Mucosa of gallbladder (tissue), 1 donor: Measurements from ENCODE around the gene ABHD14A. TPM values are rescaled to one million over a fixed set of nuclear protein-coding genes. Genes with fewer than 3 reads are reported as not detected.

Source experiments
- DNase-seq: peaks from one replicate; pipeline ENCODE4 v3.0.0-alpha.2; 2020; ENCODE audit warnings: low spot score
- total RNA-seq: library from RNA; stranded (reverse); gene quantifications from one replicate; pipeline ENCODE4 v1.2.1, GENCODE V29; 2021
- donor health status: DM: no; HTN: no; CAD: no.

ABHD14A gene
- total RNA-seq, 1 donor from 2014 or later, result 20.8 TPM

DNA sequence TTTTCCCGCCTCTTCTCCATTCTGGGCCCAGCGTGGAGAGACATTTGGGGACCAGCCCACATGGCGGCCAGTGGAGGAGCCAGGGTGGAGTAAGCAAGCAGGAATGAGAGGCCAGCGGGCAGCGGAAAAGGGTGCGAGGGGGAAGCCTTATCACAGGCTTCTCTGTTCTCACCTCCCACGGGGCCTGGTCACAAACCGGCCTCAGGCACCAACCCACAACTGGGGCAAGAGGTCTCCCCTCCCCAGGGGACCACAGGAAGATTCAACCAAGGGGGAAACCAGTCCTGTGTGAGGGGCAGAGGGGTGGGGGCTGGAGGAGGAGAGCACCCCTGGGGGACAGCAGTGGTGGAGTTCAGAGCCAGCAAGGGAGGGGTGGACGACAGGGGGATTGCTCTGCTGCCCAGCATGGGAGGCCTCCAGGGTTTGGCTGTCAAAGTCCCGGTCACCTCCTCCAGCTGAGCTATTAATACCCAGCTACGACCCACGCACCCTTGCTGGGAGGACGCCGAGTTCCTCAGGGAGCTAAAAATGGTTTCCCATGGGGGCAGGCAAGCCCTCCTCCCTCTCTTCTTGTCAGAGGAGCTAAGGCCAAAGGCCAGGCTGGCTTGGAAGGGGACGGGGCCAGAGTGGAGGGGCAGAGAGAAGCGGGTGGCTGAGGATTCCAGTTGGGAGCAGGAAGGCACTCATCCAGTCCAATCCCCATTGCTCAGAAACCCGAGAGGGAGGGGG is 44.7 kb downstream of the ABHD14A start:
- DNase-seq, result no peak

DNA sequence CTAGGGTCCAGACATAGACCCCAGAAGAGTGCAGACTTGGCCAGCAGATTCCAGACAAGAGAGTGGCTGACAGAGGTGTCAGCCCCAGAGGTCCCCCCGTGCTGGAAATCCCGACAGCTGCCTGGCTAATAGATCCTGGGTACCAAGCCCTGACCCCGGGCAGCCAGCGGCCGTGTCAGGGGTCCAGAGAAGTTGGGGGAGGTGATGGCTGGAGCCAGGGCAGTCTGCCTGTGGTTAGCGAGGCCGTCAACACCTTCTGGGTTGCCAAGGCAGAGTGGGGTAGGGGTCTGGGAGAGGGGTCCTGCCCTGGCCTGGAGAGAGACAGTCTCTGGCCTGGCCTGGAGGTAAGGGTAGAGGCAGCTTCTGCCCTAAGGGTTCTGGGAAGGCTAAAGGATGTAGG is 45.9 kb downstream of the ABHD14A start:
- no peak for DNase-seq

DNA sequence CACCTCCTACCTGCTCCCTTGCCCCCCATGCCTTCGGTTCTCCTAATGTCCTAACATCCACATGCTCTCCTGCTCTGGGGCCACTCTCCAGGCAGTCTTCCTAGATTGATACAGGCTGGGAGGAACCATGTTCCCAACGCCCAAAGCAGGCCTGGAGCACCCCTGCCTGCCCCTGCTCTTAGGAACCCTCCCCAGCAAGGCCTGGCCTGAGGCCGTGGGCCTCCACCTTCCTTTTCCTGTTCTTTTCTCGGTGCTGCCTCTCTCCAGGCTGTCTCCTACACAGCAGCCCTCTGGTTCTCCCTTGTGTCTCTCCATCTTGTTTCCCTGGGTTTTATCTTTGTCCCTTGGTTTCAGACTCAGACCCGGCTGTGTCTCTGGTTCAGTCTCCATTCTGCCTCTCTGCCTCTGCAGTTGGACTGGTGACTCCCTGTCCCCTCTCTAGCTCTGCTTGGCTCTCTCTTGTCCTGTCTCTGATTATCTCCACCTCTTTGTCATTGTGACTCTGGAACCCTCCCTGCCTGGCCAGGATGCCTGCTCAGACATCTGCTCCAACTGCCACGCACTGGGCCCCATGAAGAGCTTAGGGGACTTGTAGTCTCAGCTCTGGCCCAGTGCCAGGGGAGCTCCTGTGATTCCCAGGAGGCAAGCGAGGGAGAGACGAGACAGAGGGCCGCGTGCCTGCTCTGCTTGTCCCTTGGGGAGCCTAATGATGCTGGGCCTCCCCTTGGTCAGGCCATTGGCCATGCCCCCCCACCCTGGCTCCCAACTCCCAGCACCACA is 46.8 kb downstream of the ABHD14A start:
- no peak for DNase-seq

DNA sequence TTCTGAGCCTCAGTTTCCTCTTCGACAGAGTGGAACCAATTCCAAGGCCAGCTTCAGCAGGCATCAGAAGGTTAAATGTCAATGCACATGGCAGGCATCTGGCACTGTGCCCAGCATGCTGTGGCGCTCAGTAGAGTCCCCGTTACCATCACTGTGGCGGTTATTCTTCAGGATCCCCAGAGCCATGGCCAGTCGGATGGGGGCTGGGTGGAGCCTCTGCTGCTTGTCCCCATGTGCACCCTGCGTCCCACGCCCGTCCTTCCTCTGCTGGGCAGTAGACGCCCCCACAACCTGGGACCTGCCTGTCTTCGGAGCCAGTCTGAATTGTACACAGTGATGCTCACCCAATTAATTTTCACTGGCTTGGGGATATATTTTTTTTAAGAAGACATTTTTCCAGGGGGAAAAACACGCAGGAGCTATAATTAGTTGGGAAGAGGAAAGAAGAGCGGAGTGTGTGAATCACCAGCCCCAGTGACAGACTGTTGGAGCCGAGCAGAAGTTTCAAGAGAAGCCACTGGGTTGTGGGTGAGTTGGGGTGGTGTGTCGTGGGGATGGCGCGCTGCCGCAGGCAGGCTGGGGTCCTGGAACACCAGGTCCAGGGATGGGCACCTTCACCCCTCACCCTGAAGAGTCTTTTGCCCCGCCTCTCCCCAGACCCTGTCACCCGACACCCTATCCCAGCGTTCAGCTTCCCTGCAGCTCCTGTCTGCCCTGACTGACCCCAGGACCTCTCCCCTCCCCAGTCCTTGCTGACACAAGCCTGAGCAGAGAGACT is 47.6 kb downstream of the ABHD14A start:
- DNase-seq, result no peak

DNA sequence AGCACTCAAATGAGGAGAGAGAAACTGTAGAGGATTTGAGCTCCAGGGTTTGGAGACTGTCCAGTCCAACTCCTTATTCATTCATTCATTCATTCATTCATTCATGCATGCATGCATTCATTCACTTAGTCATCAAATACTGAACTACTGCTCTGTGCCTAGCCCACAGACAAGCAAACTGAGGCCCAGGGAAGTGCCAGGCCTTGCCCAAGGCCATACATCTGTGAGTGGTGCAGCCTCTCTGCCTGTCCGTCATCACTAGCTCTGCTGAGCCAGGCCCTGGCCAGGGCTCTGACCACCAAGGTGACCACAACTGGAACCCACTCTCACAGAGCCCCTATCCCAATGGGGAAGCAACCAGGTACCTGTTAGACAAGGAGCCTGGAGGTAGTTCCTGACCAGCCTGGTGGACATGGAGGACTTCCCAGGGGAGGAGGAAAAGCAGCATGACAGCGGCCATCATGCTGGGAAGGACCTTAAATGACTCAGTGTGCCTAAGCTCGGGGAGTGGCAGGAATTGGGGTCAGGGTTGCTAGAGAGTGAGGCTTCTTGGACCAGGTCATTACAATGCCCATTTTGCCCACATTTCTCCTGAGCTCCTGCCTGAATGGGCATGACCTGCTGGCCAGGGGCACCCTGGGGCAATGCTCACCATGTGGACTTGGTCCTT is 48.4 kb downstream of the ABHD14A start:
- no peak for DNase-seq

DNA sequence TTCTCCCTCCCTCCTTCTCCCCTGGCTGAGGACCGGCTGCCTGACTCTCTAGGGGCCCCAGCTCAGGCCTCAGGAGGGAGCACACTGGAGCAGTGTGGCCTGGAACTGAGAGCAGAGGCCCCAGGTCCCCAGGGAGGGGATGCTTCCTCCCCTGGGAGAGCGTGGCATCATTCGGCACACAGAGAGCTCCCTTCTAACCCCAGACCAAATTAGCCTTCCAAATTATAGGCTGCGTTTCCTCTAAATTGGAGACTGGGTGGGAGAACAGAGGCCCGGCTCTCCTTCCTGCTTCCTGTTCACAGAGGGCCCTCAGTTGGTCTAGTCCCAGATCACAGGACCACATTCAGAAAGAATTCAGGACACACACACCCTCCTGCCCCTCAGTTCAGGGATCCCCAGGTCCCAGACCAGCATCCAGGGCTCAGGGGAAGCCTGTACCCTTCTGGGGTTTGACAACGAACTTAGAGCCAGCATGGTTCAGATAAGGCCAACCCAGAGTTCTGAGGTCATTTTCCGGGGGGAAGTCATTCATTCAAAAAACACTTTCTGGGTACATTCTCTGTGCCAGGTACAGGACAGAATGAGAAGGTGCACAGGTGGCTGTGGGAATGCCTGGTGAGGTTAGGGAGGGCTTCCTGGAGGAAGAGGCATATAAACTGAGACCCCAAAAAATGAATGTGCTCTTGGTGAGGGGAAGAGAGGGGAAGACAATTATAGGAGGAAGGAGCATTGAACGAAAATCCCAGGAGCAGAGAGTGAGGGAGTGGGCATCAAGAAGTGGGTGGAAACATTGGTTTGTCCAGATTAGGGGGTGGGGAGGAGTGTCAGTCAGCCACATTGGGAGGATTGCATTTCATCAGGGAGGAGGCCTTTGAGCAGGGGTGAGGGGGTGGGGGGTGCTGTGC is 49.2 kb downstream of the ABHD14A start:
- no peak for DNase-seq

DNA sequence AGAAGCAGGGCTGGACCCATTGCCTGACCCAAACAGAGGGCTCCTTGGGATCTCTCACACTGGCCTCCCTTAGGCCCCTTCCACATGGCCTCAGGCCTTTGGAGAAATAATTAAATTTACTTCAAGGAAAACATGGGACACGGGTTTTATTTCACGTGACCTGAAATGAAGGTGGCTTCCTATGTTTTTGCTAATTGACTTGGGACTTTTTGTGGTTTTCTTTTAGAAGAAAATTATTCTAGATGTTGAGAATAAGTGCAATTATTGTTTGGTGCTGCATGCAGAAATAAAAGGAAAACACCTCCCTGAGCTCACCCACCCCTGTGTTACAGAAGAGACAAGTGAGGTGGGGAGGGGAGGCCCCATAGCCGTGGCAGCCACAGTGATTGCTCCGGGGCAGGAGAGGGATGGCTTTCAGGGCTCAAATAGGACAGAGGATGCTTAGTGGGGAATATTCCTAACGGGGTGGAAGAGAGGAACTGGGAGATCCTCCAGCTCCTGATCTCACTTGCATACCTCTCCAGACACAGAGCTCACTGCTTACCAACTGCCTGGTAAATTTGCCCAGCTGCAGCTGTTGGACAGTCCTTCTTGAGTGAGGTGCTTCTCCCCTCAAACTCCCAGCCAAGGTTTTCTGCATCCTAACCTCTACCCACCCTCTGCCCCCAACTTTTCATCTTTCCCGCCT is 50.0 kb downstream of the ABHD14A start:
- DNase-seq, result no peak

DNA sequence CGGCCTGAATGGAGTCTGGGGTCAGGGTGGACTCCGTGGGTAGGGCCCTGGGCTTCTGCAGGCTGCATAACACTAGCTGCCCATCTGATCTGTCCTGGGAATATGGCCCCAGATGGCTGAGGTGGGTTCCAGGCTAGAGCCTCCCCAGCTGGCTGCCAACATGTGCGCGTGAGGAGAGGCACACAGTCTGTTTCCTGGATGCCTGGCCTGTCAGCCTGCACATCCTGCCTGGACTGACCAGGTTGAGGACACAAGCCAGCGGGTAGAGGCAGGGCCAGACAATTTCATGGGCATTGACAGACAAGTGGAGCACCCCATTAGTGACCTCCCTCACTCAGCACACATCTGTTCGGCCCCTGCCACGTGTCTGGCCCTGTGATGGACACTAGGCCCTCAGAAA is 50.6 kb downstream of the ABHD14A start:
- no peak for DNase-seq

DNA sequence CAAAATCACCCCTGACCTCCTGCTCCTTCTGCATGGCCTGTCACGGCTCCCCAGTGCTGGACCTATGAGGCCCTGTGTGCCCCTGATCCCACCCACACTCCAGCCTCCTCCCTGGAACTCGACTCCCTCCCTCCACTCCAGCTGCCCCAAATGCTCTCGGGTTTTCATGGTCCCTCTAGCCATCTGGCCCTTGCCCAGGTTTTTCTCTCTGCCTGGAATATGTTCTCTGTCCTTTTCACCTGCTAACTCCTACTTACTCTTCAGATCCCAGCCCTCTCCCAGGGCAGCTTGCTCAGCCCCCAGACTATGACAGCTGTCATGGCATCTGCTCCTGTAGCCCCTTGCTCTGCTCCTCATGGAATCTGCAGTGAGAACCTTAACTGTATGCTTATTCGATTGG is 51.2 kb downstream of the ABHD14A start:
- no peak for DNase-seq

DNA sequence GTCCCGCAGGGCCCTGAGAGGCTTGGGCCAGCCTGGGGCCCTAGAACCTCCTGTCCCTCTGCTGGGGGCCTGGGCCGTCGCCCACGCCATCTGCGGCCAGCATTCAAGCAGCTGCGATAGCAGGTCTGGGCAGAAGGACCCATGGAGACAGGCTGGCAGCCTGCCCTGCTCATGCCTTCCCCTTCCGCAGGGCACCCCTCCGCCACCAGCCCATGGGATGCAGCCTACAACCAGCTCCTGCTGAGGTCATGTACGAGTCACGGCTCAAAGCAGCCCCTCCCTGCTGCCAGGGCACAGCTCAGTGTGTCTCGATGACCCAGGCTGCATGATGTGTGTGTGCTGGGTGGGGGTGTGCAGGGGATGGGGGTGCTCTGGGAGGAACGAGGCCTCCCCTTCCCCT is 53.7 kb downstream of the ABHD14A start:
- DNase-seq, result no peak

DNA sequence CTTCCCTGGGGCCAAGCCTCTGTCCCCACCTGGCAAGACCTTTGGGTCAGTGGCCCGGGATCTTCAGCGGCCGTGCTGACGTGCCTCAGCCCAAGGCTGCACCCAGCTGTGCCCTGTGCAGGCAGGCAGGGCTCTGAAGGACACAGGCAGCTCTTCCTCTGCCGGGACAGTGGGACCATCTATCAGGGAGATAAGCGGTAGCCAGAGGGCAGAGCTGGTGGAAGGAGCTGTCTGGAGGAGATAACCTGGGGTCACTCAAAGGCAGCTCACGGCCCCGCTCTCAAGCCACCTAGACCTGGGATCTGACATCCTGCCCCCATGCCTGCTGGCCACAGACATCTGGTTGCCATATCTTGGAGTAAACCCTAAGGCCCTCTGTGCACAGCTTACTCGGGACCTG is 54.2 kb downstream of the ABHD14A start:
- no peak for DNase-seq

DNA sequence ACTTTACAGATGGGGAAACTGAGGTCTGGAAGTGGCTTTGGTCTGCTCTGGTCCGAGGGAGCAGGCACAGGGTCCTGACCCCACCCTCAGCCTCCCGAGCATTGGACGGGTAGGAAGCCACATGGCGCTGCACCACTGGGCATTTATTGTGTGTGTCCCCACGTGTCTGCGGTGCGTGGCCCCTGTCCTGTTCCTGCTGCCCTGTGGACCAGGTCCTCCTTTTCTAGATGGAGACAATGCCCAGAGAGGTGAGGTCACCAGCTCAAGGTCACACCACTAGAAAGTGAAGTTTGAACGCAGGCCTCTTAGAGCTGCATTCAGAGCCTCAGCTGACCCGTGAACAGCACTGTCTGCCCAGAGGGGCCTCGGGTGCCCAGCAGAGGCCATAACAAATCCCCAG is 54.7 kb downstream of the ABHD14A start:
- no peak for DNase-seq

Other genes starting within 250 kb of the ABHD14A start
- not detected for gene IQCF6, start 195.8 kb upstream of the ABHD14A start, total RNA-seq
- gene IQCF2, start 113.4 kb upstream of the ABHD14A start, total RNA-seq, result not detected
- not detected for gene IQCF5, start 99.5 kb upstream of the ABHD14A start, total RNA-seq
- gene IQCF1, start 71.7 kb upstream of the ABHD14A start, total RNA-seq, result not detected
- 11.9 TPM for gene RRP9, start 33.2 kb upstream of the ABHD14A start, total RNA-seq
- gene PARP3, start 32.7 kb upstream of the ABHD14A start, total RNA-seq, result 25.4 TPM
- 0.55 TPM for gene GPR62, start 19.7 kb upstream of the ABHD14A start, total RNA-seq
- gene PCBP4, start 7.6 kb upstream of the ABHD14A start, total RNA-seq, result 45.1 TPM
- gene ABHD14B, start 1.0 kb upstream of the ABHD14A start, total RNA-seq, result 59.1 TPM
- 47.6 TPM for gene ACY1, start 8.5 kb downstream of the ABHD14A start, total RNA-seq
- gene RPL29, start 20.8 kb downstream of the ABHD14A start, total RNA-seq, result 836 TPM
- 20.4 TPM for gene DUSP7, start 81.5 kb downstream of the ABHD14A start, total RNA-seq
- 3.4 TPM for gene POC1A, start 179.4 kb downstream of the ABHD14A start, total RNA-seq
- 62.4 TPM for gene ALAS1, start 223.1 kb downstream of the ABHD14A start, total RNA-seq